Kidney epithelial cell (primary cell): ENCODE measurements around the gene DNAJA4. TPM values are rescaled to one million over a fixed set of nuclear protein-coding genes. Genes with fewer than 3 reads are reported as not detected.

Experiments
- DNase-seq: peaks from one replicate; pipeline ENCODE4 v3.0.0-alpha.2; 2010; ENCODE audit warnings: low read depth
- H3K27me3 ChIP-seq: 2 replicates; pipeline ENCODE4 v1.6.0; 2011; ENCODE audit warnings: low read length; ENCODE audit not compliant: control insufficient read depth, insufficient read depth
- H3K36me3 ChIP-seq: 2 replicates; pipeline ENCODE4 v1.5.1; 2011; ENCODE audit warnings: low read length; ENCODE audit not compliant: control insufficient read depth, insufficient read depth
- H3K4me3 ChIP-seq: 2 replicates; pipeline ENCODE4 v1.5.1; 2011; ENCODE audit warnings: low read depth, mild to moderate bottlenecking, control low read depth, low read length
- total RNA-seq: library from RNA; depleted of rRNA; stranded (reverse); fragments of >200 nt; gene quantifications from 2 replicates; pipeline ENCODE4 v1.2.3, GENCODE V29; 2015
- TF ChIP-seq, protein P1 (sequence below): IDR thresholded peaks from 2 replicates; pipeline ENCODE4 v1.5.1; 2011; ENCODE audit warnings: mild to moderate bottlenecking, moderate library complexity, low read length, control low read depth, inconsistent platforms; ENCODE audit not compliant: insufficient read depth, poor library complexity, severe bottlenecking

Gene DNAJA4
- total RNA-seq, 1 donor from 2014 or later: 11.0 TPM

DNA sequence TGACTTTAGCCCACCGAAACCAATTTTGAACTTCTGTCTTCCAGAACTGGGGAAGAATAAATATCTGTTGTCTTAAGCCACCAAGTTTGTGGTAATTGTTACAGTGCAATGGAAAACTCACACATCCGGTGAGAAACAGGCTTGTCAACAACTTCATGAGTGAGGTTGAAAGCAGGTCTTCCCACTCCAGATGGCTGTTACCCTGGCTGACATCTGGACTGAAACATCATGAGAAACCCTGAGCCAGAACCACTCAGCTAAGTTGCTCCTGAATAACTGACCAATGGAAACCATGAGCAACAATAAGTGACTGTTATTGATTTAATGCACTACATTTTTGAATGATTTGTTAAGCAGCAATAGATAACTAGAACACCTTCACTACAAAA is 40.3 kb upstream of the DNAJA4 start:
- H3K4me3 ChIP-seq: no peak overlapping the region
- no peak for DNase-seq
- TF ChIP-seq, protein P1, sequence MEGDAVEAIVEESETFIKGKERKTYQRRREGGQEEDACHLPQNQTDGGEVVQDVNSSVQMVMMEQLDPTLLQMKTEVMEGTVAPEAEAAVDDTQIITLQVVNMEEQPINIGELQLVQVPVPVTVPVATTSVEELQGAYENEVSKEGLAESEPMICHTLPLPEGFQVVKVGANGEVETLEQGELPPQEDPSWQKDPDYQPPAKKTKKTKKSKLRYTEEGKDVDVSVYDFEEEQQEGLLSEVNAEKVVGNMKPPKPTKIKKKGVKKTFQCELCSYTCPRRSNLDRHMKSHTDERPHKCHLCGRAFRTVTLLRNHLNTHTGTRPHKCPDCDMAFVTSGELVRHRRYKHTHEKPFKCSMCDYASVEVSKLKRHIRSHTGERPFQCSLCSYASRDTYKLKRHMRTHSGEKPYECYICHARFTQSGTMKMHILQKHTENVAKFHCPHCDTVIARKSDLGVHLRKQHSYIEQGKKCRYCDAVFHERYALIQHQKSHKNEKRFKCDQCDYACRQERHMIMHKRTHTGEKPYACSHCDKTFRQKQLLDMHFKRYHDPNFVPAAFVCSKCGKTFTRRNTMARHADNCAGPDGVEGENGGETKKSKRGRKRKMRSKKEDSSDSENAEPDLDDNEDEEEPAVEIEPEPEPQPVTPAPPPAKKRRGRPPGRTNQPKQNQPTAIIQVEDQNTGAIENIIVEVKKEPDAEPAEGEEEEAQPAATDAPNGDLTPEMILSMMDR: no peak

DNA sequence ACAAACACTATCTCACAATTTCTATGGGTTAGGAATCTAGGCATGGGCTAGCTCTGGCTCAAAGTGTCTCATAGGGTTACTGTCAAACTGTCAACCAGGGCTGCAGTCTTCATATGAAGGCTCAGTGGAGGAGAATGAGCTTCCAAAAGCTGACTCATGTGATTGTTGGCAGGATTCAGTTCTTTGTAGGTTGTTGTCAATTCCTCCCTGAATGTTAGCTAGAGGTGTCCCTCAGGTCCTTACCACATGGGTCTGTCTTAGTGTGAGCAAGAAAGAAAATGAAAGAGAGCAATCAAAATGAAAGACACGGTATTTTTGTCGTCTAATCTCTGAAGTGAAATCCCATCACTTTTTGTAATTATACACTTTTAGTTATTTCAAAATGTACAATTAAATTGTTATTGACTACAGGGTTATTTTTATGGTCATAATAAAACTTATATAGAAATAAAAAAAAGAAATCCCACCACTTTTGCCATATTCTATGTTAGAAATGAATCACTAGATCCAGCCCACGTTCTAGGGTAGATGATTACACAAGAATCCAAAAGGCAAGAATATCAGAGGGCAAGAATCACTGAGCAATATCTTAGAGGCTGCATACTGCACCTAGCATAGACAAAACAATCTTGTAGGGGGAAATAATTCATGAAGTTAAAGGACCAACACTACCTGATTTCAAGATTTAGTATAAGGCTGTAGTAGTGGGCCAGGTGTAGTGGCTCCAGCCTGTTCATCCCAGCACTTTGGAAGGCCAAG is 38.4 kb upstream of the DNAJA4 start:
- Histone ChIP-seq H3K36me3 (no peaks in the 10 kb centered on the region), H3K27me3 (no peaks in the 10 kb centered on the region), H3K4me3 (no peak overlapping the region)
- DNase-seq: no peak
- TF ChIP-seq, protein P1: no peak

More for the DNA sequence above, 40.3 kb upstream of the DNAJA4 start:
- Histone ChIP-seq H3K36me3 (no peaks in the 10 kb centered on the region), H3K27me3 (no peaks in the 10 kb centered on the region)

DNA sequence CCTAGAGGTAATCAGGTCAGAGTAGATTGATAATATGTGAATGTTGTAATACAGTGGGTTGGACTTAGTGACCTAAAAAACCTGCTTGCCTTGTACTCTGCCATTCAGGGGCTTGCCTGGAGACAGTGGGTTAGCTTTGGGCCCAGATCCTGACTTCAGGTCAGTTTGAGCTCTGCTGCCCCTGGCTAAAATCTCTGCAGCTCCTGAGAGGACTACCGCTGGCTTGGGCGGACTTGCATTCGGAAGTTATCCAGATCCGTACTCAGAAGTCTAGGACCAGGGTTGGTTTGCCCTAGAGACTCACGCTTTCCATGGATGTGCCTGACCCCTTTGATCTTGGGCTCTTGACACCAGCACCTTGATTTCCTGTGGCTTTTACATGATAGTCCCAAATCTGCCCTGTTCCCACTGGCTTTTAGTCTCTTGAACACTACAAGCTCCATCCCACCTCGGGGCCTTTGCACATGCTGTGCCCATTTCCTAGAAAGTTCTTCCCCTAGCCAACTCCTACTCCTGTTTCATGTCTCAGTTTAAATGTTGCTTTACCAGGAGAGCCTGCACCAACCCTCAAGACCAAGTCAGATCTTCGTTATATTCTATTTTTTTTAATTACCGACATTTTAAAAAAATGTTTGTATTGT is 35.9 kb upstream of the DNAJA4 start:
- H3K4me3 ChIP-seq: no peak overlapping the region
- H3K36me3 ChIP-seq: no peaks in the 10 kb centered on the region
- no peak for DNase-seq
- TF ChIP-seq, protein P1: no peak
- H3K27me3 ChIP-seq: peaks cover 6% of the 10 kb centered on the region

DNA sequence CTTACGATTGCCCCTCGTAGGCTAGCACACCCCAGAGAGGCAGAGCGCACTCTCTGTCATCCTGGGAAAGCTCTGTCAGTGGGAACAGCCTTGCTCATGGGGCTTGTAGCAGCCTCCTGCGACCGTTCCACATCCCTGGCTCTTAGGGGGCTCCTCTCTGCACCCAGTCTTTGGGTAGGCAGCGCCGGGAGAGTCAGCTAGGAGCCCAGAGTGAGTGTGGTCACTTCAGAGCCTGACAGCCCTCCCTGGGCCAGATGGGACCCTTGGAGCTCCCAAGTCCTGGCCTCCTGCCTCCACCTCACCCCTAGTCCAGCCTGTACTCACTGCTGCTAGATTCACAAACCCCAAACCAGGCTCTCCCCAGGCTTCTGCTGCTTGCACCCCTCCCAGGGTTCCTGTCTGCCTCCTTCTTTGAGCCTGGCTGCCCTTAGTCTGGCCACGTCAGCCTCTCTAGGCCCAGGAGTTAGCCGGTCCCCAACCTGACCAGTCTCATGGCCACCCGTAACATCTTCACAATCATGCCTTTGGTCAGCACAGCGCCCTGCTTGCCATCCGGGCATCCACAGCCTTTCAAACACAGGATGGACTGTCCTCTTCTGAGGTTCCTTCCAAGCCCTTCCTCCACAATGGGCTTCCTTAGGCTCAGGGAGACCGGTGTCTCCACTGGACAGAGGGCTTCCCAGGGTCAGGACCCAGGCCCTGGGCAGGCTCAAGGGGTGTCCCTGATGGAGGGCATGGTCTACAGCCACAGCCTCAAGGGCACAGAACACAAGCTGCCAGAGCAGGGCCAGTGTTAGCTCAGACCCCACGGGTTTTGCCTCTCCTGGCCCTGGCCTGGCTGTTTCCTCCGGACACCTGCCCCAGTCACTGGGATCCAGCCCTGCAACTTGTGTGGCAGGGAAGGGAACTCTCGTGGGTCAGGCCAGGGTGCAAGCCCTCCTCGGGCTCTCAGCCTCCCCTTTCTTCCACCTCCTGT is 34.6 kb upstream of the DNAJA4 start:
- H3K27me3 ChIP-seq: peaks cover 9% of the 10 kb centered on the region
- no peaks in the 10 kb centered on the region for H3K36me3 ChIP-seq
- H3K4me3 ChIP-seq: no peak overlapping the region
- no peak for DNase-seq
- TF ChIP-seq, protein P1: no peak

- H3K4me3 ChIP-seq: no peak overlapping the region
- no peak for DNase-seq
- no peaks in the 10 kb centered on the region for H3K36me3 ChIP-seq
- peaks cover 14% of the 10 kb centered on the region for H3K27me3 ChIP-seq
- TF ChIP-seq, protein P1: no peak
Measured at GRCh38 chr15:78232951-78233350, 31.4 kb upstream of the DNAJA4 start.
